NCI-H748 (cell line): ENCODE measurements around the gene KCNJ1.

Source experiments
- DNase-seq: peaks from one replicate; lab custom pipeline; 2025; ENCODE audit not compliant: unreplicated experiment; lab: John Stamatoyannopoulos, UW

KCNJ1 gene

DNA sequence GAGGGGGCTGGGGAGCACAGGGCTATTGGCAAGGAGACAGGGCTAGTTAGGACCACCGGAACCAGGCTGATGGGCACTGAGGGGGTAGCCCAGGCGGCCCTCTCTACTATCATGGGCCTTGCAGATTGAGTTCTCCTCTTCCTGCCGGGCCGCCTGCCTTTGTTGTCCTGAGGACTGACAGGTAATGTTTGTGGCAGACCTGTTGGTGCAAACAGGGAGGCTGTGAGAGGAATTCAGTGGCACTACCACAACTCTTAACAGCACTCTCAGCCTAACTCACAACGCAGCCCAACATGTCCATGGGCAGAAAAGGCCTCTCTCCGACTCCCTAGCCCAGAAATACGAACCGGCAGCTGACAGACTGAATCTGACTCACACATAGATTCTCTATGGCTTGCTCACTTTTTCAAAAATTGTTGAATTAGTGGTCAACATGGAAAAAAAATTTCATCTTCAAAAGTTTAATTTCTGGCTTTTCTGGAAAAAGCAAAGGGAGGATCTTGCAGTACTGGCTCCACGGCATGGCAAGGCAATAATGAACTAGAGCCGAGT lies 35.5 kb upstream of the KCNJ1 start:
- DNase-seq = no peak

- no peak for DNase-seq
Measured at GRCh38 chr11:128901653-128902514, 34.8 kb upstream of the KCNJ1 start.

GRCh38 chr11:128900468-128900867 lies 33.4 kb upstream of the KCNJ1 start:
- DNase-seq = no peak

GRCh38 chr11:128898580-128899344 lies 31.7 kb upstream of the KCNJ1 start:
- no peak for DNase-seq

GRCh38 chr11:128897826-128898225 lies 30.7 kb upstream of the KCNJ1 start:
- DNase-seq = no peak

DNA sequence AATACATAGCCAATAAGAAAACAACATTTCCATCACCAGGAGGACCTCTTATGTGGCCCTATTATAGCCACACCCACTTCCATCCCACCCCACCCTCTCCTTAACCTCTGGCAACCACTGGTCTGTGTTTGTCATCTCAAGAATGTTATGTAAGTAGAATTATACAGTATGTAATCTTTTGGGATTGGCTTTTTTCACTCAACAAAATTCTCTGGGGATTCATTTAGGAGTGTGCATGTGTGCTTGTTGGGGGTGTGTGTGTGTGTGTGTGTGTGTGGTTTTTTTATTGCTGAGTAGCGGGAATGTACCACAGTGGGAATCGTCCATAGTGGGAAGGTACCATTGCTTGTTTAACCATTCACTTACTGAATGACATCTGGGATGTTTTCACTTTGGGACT lies 29.3 kb upstream of the KCNJ1 start:
- DNase-seq = peak; percentile 4

GRCh38 chr11:128895526-128895925 lies 28.4 kb upstream of the KCNJ1 start:
- DNase-seq = no peak

DNA sequence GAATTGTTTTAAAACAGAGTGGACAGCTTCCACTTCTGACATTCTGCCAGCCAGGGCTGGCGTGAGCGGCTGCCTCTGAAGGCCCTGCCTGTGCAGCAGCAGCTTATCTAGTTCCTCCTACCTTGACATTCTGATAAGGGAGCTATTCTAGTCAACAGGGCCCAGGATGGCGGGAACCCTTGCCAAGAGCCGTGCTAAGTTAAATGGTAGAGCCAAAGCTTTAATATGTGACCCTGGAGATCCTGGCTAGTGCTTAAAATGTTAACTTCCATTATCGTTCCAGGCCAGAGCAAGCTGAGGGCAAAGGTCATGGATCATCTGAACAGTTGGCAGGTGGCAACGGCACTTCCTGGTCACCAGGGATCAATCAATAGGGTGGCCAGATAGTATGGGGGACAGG lies 27.6 kb upstream of the KCNJ1 start:
- DNase-seq = no peak

DNA sequence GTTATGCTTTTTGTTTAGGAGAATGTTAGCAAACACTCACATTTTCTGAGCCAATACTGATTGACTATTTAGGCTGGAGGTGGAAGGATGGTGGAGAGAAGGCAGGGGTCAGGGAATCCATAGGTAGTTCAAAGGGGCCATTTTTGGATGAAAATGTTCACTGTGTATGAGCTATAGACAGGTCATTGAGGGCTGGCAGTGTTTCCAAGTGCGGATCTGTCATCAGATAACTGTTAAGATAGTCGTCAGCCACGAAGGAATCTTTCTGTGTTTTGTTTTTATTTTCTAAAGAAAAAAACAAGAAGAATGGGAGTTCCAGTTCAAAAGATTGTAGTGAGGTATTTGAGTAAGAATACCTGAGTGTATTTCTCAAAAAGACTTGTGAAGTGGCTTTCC lies 27.2 kb upstream of the KCNJ1 start:
- DNase-seq = no peak

DNA sequence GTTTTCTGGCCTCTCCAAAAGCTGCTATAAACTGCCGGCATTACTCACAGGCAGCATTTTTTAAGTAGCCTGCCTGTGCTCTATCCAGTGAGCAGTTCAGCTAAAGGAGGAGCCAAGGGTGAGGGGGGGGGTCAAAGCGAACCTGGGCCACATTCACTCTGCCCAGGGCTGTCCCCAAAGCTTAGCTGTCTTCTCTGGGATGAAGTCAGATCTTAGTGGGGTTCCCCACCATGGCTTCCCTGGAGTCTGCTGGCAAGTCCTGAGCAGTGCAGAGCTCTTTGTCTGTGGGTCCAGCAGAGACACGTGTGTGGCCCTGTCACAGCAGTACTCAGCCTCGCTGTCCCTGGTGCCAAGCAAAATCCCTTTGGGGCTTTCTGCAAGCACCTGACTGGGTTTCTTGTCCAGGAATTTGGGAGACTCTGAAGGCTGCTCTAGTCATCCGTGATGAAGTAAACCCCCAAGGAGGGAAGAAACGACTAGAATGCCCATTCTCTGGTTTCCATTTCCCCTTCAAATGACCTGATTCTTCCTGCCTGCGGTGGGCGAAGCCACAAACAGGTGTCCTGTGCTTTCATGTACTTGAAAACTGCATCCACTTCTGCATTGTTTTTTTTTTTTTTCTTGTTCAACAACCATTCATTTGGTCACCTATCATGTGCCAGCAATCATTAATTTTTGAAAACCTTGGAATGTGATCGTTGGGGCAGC lies 26.6 kb upstream of the KCNJ1 start:
- DNase-seq = no peak

- no peak for DNase-seq
Measured at GRCh38 chr11:128892866-128893565, 25.9 kb upstream of the KCNJ1 start.

DNA sequence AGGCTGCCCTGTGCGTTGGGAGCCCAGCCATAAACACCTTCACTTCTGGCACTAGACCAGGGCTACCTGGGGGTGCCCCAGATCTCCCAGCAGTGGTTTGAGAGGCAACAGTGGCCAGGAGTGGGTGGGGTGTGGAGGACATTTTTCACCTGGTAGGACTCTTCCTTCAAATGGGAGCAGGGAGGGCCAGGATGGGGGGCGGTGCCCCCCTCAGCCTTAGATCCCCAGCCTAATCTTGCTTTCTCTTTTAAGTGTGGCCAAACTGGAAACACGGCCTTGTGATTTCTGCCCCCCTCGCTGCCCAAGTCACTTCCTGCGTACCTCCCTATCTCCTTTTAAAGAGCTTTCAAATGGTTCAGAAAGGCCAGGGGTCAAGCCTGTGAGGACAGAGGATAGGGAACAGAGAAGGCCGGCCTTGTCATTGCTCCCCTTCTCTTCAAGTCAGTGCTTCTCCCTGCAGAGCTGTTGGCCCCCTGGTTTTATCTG lies 24.9 kb upstream of the KCNJ1 start:
- DNase-seq = no peak

DNA sequence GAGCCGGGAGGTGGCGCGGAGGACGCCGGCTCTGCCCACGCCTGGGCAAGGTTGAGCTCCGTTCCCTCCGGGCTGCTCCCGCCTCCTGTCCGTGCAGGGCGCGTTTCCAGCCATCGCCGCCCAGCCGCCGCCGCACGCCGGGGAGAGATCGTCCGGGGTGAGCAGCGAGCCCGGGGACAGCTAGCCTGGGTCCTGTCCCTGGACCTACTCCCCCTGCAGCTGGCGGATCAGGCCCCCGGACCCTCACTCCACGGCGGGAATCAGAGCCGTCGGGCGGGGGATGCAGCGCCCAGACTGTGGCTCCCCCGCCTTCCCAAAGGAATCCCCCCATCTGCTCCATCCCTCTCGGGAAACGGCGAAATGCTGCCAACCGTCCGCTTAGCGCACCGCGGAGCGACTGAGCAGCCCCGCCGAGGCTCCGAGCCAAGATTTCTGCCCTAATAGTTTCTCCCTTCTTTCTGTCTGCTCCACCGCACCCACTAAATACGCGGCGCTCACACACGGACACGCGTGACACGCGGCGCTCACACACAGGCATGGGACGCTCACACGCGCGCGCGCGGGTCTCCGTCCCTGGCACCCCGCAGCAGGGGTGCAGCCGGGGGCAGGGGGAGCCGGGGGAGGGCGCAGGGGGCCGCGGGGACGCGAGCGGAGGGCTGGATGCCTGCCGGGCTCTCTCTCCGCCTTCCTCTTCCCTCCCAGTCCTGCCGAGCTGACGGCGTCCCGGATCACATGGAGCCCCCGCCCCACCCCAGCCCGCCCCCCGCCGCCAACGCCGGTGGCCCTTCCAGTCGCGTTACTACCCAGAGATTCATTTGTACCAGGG lies 23.7 kb upstream of the KCNJ1 start, which contains the start of gene KCNJ5:
KCNJ5 (plus strand) TSS at position 814 of the 826 bp plus-strand sequence. CDS start 19,918 bp downstream, outside the sequence.
- DNase-seq = peak; percentile 51

- no peak for DNase-seq
Measured at GRCh38 chr11:128890216-128890542, 23.1 kb upstream of the KCNJ1 start.

GRCh38 chr11:128889657-128890213 lies 22.6 kb upstream of the KCNJ1 start:
- DNase-seq = no peak

GRCh38 chr11:128888034-128888985 lies 21.2 kb upstream of the KCNJ1 start:
- DNase-seq = no peak

DNA sequence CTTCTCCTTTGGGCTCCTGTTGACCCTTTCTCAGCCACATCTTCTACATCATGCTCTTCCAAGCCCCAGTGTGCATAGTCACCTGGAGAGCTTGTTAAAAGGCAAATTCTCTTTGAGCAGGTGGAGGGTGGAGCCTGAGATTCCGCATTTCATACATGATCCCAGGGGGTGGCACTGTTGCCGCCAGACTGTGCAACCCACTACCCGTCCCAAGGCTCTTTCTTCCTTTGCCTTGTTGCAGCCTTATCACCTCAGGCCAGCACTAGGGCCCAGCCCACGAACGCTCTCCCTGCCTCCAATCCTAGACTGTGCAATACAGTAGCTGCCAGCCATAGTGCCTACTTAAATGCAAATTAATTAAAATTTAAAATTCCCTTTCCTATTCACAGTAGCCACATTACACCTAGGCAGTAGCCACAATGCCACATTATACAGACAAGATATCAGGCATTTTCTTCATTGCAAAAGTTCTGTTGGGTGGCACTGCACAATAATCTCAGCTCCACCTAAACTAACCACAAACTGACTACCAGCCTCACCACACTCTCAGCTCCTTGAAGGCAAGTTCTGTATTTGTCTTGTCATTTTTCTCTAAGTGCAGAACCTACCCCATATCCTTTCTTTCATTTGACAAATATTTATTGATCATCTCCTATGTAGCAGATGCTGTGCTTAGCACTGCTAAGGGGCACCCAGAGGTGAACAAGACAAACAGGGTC lies 19.5 kb upstream of the KCNJ1 start:
- peak; percentile 56 for DNase-seq
